NCI-H2196 (cell line): ENCODE measurements around the gene FNBP1L.
"Not testable (repeated sequence)": the region's sequence is repeated elsewhere in the genome, so short reads cannot be mapped to it uniquely, and the experiment has no call there.

Experiments
- DNase-seq: peaks from one replicate; lab custom pipeline; 2025; ENCODE audit not compliant: unreplicated experiment; lab: John Stamatoyannopoulos, UW

FNBP1L gene

GRCh38 chr1:93442741-93443140 is 5.2 kb upstream of the FNBP1L start:
- no peak for DNase-seq

- DNase-seq, result no peak
Observed at GRCh38 chr1:93443454-93443853, 4.5 kb upstream of the FNBP1L start.

- DNase-seq, result peak; percentile 74
Observed at GRCh38 chr1:93446837-93447451, 974 bp upstream of the FNBP1L start.

- DNase-seq, result peak; percentile 64
Observed at GRCh38 chr1:93448292-93448982, 519 bp downstream of the FNBP1L start.

- peak; percentile 35 for DNase-seq
Observed at GRCh38 chr1:93448983-93449804, 1.3 kb downstream of the FNBP1L start.

GRCh38 chr1:93450321-93450720 is 2.4 kb downstream of the FNBP1L start:
- no peak for DNase-seq

- DNase-seq, result no peak
Observed at GRCh38 chr1:93453911-93454310, 6.0 kb downstream of the FNBP1L start.

- DNase-seq, result no peak
Observed at GRCh38 chr1:93459126-93459525, 11.2 kb downstream of the FNBP1L start.

DNA sequence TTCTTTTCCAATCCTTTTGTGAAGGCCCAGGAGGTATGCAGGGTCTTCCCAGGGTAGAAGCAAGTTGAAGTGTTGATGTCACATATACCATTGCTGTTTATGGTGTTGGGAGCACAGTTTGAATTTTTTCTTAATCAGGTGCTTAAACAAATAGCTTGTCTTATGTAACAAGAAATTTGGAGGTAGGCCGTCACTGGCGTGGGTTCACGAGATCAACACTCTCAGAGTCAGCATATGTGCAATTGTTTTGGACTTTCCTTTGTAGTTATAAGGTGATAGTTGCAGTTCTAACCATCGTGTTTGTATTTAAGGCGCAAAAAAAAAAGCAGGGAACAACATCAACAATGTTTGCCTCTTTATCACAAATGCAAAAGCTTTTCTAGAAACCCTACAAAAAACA is 13.3 kb downstream of the FNBP1L start:
- DNase-seq, result no peak

DNA sequence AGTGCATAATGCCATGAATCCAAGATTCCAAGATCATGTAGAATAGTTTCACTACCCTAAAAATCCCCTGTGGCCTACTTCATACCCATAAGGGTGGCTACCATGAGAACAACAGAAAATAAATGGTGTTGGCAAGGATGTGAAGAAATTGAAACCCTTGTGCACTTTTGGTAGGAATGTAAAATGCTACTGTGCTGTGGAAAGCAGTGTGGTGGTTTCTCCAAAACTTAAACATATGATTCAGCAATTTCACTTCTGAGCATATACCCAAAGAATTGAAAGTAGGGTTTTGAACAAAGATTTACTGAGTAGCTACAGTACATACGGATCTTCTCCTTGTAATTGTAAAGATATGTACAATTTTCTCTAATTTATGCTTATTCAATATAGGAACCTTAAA is 16.0 kb downstream of the FNBP1L start:
- no peak for DNase-seq

- not testable (repeated sequence) for DNase-seq
Observed at GRCh38 chr1:93465371-93466082, 17.6 kb downstream of the FNBP1L start.

DNA sequence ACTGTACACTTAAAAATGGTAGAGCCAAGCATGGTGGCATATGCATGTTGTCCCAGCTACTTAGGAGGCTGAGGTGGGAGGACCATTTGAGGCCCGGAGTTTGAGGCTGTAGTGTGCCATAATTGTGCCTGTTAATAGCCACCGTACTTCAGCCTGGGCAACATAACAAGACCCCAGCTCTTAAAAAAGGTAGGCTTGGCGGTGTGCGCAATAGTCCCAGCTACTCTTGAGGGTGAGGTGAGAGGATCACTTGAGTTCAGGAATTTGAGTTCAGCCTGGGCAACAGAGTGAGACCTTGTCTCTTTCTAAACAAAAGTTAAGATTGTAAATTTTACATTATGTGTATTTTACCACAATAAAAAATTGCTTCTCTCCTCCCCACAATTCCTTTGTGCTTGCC is 19.7 kb downstream of the FNBP1L start:
- DNase-seq, result no peak

DNA sequence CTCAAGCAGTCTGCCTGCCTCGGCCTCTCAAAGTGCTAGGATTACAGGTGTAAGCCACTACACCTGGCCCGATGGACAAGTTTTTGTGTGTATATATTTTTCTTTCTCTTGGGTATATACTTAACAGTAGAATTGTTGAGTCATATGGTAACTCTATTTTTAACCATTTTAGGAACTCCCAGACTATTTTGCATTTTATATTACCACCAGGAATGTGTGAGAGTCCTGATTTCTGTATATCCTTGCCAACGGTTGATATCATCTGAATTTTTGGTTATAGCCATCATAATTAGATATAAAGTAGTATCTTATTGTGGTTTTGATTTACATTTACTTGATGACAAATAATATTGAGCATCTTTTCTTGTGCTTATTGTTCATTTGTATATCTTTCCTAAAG is 20.7 kb downstream of the FNBP1L start:
- DNase-seq, result no peak

- DNase-seq, result not testable (repeated sequence)
Observed at GRCh38 chr1:93469223-93469622, 21.3 kb downstream of the FNBP1L start.

- DNase-seq, result no peak
Observed at GRCh38 chr1:93471284-93471683, 23.4 kb downstream of the FNBP1L start.

DNA sequence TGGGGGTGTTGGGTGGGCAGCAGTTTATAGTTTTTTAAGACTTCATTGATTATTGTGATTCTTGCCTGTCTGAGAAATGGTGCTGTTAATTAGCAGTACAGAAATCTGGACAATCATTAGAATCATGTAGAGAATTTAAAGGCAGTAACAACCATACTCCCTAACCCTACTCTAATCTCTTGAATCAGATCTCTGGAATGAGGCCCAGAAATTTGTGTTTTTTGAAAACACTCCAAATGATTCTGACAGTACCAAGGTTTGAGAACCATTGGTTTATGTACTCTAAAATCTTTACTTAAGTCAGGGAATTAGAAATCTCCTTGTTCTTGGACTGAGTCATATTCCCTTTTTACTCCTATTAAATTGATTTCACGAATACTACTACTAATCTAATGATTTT is 24.0 kb downstream of the FNBP1L start:
- DNase-seq, result peak; percentile 36

- DNase-seq, result no peak
Observed at GRCh38 chr1:93474321-93474720, 26.4 kb downstream of the FNBP1L start.

DNA sequence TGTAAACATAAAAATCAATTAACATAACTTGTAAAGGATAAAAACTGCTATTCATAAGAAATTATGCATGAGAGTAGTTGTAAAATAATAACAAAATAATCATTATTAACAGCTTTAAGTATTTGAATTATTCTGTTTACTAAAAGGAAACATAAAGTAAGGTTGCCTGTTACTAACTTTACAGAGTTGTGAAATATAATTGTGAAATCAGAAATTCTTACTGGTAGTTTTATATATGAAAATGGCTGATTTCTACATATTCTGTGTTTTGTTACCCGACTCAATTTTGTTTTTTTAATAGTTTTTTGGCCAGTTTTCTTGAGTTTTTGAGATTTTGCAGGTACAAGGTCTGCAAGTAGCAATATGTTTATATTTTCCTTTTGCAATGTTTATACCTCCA is 27.8 kb downstream of the FNBP1L start:
- no peak for DNase-seq

DNA sequence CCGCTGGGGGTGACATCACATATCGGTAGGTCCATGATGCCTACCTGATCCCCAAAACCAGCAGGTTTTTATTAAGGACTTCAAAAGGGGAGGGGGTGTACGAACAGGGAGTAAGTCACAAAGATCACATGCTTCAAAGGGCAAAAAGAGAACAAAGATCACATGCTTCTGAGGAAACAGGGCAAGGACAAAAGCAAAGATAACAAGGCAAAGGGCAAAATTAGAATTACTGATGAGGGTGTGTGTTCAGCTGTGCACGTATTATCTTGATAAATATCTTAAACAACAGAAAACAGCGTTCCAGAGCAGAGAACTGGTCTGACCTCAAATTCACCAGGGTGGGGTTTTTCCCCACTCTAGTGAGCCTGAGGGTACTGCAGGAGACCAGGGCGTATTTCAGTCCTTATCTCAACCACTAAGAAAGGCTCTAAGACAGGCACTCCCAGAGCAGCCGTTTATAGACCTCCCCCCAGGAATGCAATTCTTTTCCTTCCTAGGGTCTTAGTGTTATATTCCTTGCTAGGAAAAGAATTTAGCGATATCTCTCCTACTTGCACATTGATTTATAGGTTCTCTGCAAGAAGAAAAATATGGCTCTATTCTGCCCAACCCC is 31.3 kb downstream of the FNBP1L start:
- DNase-seq, result not testable (repeated sequence)

DNA sequence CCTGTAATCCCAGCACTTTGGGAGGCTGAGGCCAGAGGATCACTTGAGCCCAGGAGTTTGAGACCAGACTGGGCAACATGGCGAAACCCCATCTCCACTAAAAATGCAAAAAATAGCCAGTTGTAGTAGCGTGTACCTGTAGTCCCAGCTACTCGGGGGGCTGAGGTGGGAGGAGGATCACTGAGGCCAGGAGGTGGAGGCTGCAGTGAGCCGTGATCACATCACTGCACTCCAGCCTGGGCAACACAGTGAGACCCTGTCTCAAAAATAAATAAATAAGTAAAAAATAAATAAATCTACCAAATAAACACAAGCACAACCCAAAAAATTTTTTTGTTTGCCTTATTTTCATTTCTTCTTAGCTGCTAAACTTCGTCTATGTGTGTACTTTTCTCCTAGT is 34.0 kb downstream of the FNBP1L start:
- DNase-seq, result not testable (repeated sequence)

- DNase-seq, result no peak
Observed at GRCh38 chr1:93483200-93483599, 35.3 kb downstream of the FNBP1L start.
